ENCODE data around the gene TMEM52B.

DNA sequence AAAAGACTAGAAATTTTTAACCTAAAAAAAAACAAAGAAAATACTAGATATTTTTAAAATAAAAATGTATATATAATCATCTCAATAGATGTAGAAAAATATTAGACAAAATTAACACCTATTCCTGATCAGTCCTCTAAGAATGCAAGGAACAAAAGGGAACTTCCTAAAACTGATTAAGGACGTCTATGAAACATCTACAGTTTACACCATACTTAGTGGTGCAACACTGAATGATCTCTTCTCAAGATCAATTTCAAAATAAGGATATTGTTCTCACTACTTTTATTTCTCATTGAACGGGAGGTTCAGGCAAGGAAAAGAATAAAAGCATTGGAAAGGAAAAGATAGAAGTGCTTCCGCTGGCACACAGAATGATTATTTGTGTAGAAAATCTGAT is 22.9 kb upstream of the TMEM52B start:
- TF ChIP-seq POLR2A (IDR thresholded peaks at IDR 0.05): no peak
- TF ChIP-seq, protein P1, sequence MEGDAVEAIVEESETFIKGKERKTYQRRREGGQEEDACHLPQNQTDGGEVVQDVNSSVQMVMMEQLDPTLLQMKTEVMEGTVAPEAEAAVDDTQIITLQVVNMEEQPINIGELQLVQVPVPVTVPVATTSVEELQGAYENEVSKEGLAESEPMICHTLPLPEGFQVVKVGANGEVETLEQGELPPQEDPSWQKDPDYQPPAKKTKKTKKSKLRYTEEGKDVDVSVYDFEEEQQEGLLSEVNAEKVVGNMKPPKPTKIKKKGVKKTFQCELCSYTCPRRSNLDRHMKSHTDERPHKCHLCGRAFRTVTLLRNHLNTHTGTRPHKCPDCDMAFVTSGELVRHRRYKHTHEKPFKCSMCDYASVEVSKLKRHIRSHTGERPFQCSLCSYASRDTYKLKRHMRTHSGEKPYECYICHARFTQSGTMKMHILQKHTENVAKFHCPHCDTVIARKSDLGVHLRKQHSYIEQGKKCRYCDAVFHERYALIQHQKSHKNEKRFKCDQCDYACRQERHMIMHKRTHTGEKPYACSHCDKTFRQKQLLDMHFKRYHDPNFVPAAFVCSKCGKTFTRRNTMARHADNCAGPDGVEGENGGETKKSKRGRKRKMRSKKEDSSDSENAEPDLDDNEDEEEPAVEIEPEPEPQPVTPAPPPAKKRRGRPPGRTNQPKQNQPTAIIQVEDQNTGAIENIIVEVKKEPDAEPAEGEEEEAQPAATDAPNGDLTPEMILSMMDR (IDR thresholded peaks at IDR 0.05): no peak
- TF ChIP-seq POLR2AphosphoS5 (IDR thresholded peaks at IDR 0.05; ENCODE audit: insufficient read depth in 1 of 2, low read depth in 1 of 2): no peak
